H9 (cell line): ENCODE data around the gene EFNA5. TPM values are rescaled to one million over a fixed set of nuclear protein-coding genes. Genes with fewer than 3 reads are reported as not detected.

Experiments
- DNase-seq: peaks from one replicate; pipeline ENCODE4 v3.0.0-alpha.2; 2017
- H2AFZ ChIP-seq: one replicate; pipeline ENCODE4 v1.6.1; 2013; ENCODE audit warnings: mild to moderate bottlenecking, low read length, control low read depth, moderate library complexity
- H2AK5ac ChIP-seq: 2 replicates; pipeline ENCODE4 v1.6.1; 2013; ENCODE audit warnings: low read length, control low read depth, mixed read lengths; ENCODE audit not compliant: insufficient read length
- H2BK120ac ChIP-seq: one replicate; pipeline ENCODE4 v1.6.1; 2013; ENCODE audit warnings: low read depth, mild to moderate bottlenecking, low read length, control low read depth, inconsistent platforms; ENCODE audit not compliant: poor library complexity, severe bottlenecking
- H2BK12ac ChIP-seq: 2 replicates; pipeline ENCODE4 v1.6.1; 2013; ENCODE audit warnings: low read length, control low read depth, mixed read lengths, low read depth; ENCODE audit not compliant: insufficient read length
- H2BK15ac ChIP-seq: 2 replicates; pipeline ENCODE4 v1.6.1; 2013; ENCODE audit warnings: low read depth, low read length, control low read depth
- H2BK20ac ChIP-seq: one replicate; pipeline ENCODE4 v1.6.1; 2013; ENCODE audit warnings: low read depth, mild to moderate bottlenecking, low read length, control low read depth, inconsistent platforms; ENCODE audit not compliant: poor library complexity, severe bottlenecking
- H2BK5ac ChIP-seq: 2 replicates; pipeline ENCODE4 v1.6.1; 2013; ENCODE audit warnings: low read length, control low read depth, mixed read lengths; ENCODE audit not compliant: insufficient read length
- H3K14ac ChIP-seq: 2 replicates; pipeline ENCODE4 v1.6.1; 2013; ENCODE audit warnings: low read length, control low read depth; ENCODE audit not compliant: insufficient read depth
- H3K18ac ChIP-seq: 2 replicates; pipeline ENCODE4 v1.6.1; 2013; ENCODE audit warnings: low read depth, mild to moderate bottlenecking, mixed read lengths, low read length, control low read depth; ENCODE audit not compliant: insufficient read length
- H3K23ac ChIP-seq: 2 replicates; pipeline ENCODE4 v1.6.1; 2013; ENCODE audit warnings: low read length, control low read depth, mixed read lengths, low read depth; ENCODE audit not compliant: insufficient read length
- H3K23me2 ChIP-seq: 2 replicates; pipeline ENCODE4 v1.6.1; 2013; ENCODE audit warnings: low read depth, mild to moderate bottlenecking, mixed read lengths, low read length, control low read depth; ENCODE audit not compliant: insufficient read length, poor library complexity, severe bottlenecking
- H3K27ac ChIP-seq: 2 replicates; pipeline ENCODE4 v1.5.1; 2013; ENCODE audit warnings: low read length, control low read depth, mixed read lengths, low read depth; ENCODE audit not compliant: insufficient read length
- H3K27me3 ChIP-seq: 2 replicates; pipeline ENCODE4 v1.6.1; 2013; ENCODE audit warnings: low read length, control low read depth, inconsistent platforms; ENCODE audit not compliant: insufficient read depth
- H3K4ac ChIP-seq: 2 replicates; pipeline ENCODE4 v1.6.1; 2013; ENCODE audit warnings: low read depth, mild to moderate bottlenecking, control low read depth, inconsistent platforms, low read length, moderate library complexity
- H3K4me1 ChIP-seq: 2 replicates; pipeline ENCODE4 v1.6.1; 2013; ENCODE audit warnings: low read length, control low read depth, inconsistent platforms; ENCODE audit not compliant: insufficient read depth
- H3K4me2 ChIP-seq: 2 replicates; pipeline ENCODE4 v1.6.1; 2013; ENCODE audit warnings: low read length, control low read depth, mixed read lengths; ENCODE audit not compliant: insufficient read length, insufficient read depth
- H3K56ac ChIP-seq: 2 replicates; pipeline ENCODE4 v1.6.1; 2013; ENCODE audit warnings: low read depth, mild to moderate bottlenecking, mixed read lengths, low read length, control low read depth; ENCODE audit not compliant: insufficient read length
- H3K79me1 ChIP-seq: 2 replicates; pipeline ENCODE4 v1.6.1; 2013; ENCODE audit warnings: low read depth, mild to moderate bottlenecking, moderate library complexity, low read length, control low read depth, inconsistent platforms; ENCODE audit not compliant: insufficient read depth, poor library complexity, severe bottlenecking
- H3K79me2 ChIP-seq: 2 replicates; pipeline ENCODE4 v1.6.1; 2013; ENCODE audit warnings: low read length, control low read depth, inconsistent platforms; ENCODE audit not compliant: insufficient read depth
- H3K9ac ChIP-seq: 2 replicates; pipeline ENCODE4 v1.6.1; 2013; ENCODE audit warnings: low read length, control low read depth, mixed read lengths; ENCODE audit not compliant: insufficient read length; ENCODE audit errors: extremely low read depth
- H3K9me3 ChIP-seq: one replicate; pipeline ENCODE4 v1.6.1; 2013; ENCODE audit warnings: low read depth, low read length, inconsistent platforms; ENCODE audit not compliant: control insufficient read depth
- H3T11ph ChIP-seq: one replicate; pipeline ENCODE4 v1.6.1; 2013; ENCODE audit warnings: mild to moderate bottlenecking, low read length, control low read depth, inconsistent platforms
- H4K20me1 ChIP-seq: one replicate; pipeline ENCODE4 v1.6.1; 2013; ENCODE audit not compliant: control insufficient read depth, insufficient read length, insufficient read depth
- H4K5ac ChIP-seq: 2 replicates; pipeline ENCODE4 v1.6.1; 2013; ENCODE audit warnings: low read depth, mild to moderate bottlenecking, mixed read lengths, low read length, control low read depth; ENCODE audit not compliant: insufficient read length
- H4K8ac ChIP-seq: replicated peaks from 2 replicates; pipeline ENCODE4 v1.6.1; 2013; ENCODE audit warnings: low read length, control low read depth, mixed read lengths, low read depth; ENCODE audit not compliant: insufficient read length
- H4K91ac ChIP-seq: 2 replicates; pipeline ENCODE4 v1.6.1; 2013; ENCODE audit warnings: low read depth, mild to moderate bottlenecking, moderate library complexity, mixed read lengths, low read length, control low read depth; ENCODE audit not compliant: insufficient read length
- H3K27ac Mint-ChIP-seq, 3 experiments: 2 replicates in 2 of 3; 3 replicates in 1 of 3; pipeline ENCODE4 v1.8.0; 2020 to 2021; ENCODE audit warnings: mixed read lengths in 3 of 3, mild to moderate bottlenecking in 1 of 3, moderate library complexity in 1 of 3
- H3K27me3 Mint-ChIP-seq: 2 replicates; pipeline ENCODE4 v1.8.0; 2021; ENCODE audit warnings: low read depth, mild to moderate bottlenecking, moderate library complexity, mixed read lengths
- H3K36me3 Mint-ChIP-seq, 3 experiments: 2 replicates in 2 of 3; 3 replicates in 1 of 3; pipeline ENCODE4 v1.8.0; 2020 to 2021; ENCODE audit warnings: low read depth in 3 of 3, mixed read lengths in 3 of 3; ENCODE audit not compliant: insufficient read depth in 1 of 3
- H3K4me1 Mint-ChIP-seq, 2 experiments: 2 replicates each; pipeline ENCODE4 v1.8.0; 2020; ENCODE audit warnings: mixed read lengths in 2 of 2
- H3K4me3 Mint-ChIP-seq, 2 experiments: 2 replicates in 1 of 2; 3 replicates in 1 of 2; pipeline ENCODE4 v1.8.0; 2020 to 2021; ENCODE audit warnings: mild to moderate bottlenecking in 2 of 2, mixed read lengths in 2 of 2, moderate library complexity in 1 of 2
- H3K9me3 Mint-ChIP-seq, 2 experiments: 2 replicates in 1 of 2; 3 replicates in 1 of 2; pipeline ENCODE4 v1.8.0; 2020; ENCODE audit warnings: mild to moderate bottlenecking in 2 of 2, mixed read lengths in 2 of 2, moderate library complexity in 1 of 2
- WGBS: extraction: QIAGEN DNeasy Blood & Tissue Kit; methylation state at CpG from one replicate; pipeline ENCODE4 v1.1.7; 2013; ENCODE audit warnings: missing lambda C conversion rate, low lambda C conversion rate, mixed read lengths; ENCODE audit not compliant: insufficient read length; ENCODE audit errors: extremely low coverage; 5-methylcytosine and 5-hydroxymethylcytosine counted together
- total RNA-seq: library from RNA; stranded (reverse); gene quantifications from 2 replicates; pipeline ENCODE4 v1.2.1, GENCODE V29; 2021
- TF ChIP-seq, protein P1 (sequence below): fragments of 200-600 bp; sonication (generic); conservative IDR thresholded peaks from 3 replicates; pipeline ENCODE4 v1.8.0; 2021; ENCODE audit warnings: antibody characterized with exemption, mild to moderate bottlenecking

The EFNA5 gene
- total RNA-seq, 1 experiment from 2014 or later, result 20.4 TPM

GRCh38 chr5:107696080-107696479 is 25.3 kb upstream of the EFNA5 start:
- no peak overlapping the region for H3K4ac ChIP-seq
- peaks cover 0 to 19% (median 0%) of the 10 kb centered on the region in 3 experiments; a peak in 3 of 7 replicates for H3K36me3 Mint-ChIP-seq
- H3K23ac ChIP-seq, result no peak overlapping the region
- no peaks in the 10 kb centered on the region for H3K27me3 Mint-ChIP-seq
- no peak overlapping the region for H3T11ph ChIP-seq
- H2BK12ac ChIP-seq, result no peak overlapping the region
- peak overlapping the region in 2 of 3 experiments; percentile 2 to 63; a peak in 4 of 7 replicates for H3K27ac Mint-ChIP-seq
- H2BK15ac ChIP-seq, result no peak overlapping the region
- no peaks in the 10 kb centered on the region for H3K27me3 ChIP-seq
- H3K4me3 Mint-ChIP-seq, result peak overlapping the region in 1 of 2 experiments; percentile 15; a peak in 1 of 5 replicates
- peaks cover 2% of the 10 kb centered on the region; the same call in 1 of the 2 replicates for H3K79me2 ChIP-seq
- H3K4me1 Mint-ChIP-seq, result peaks cover 15 to 19% of the 10 kb centered on the region in 2 experiments
- H4K91ac ChIP-seq, result no peak overlapping the region
- no peak overlapping the region for H3K27ac ChIP-seq
- no peak overlapping the region for H2AK5ac ChIP-seq
- H4K8ac ChIP-seq, result no peak overlapping the region
- no peak overlapping the region for H3K14ac ChIP-seq
- no peak overlapping the region for H3K9ac ChIP-seq
- H3K79me1 ChIP-seq, result no peaks in the 10 kb centered on the region
- peak; percentile 70 for DNase-seq
- no peak overlapping the region for H2BK5ac ChIP-seq
- no peaks in the 10 kb centered on the region for H4K20me1 ChIP-seq
- no peak overlapping the region for H2BK120ac ChIP-seq
- no peaks in the 10 kb centered on the region for H3K9me3 ChIP-seq
- H3K9me3 Mint-ChIP-seq, result peaks cover 3 to 11% of the 10 kb centered on the region in 2 experiments
- H3K23me2 ChIP-seq, result no peaks in the 10 kb centered on the region
- peak overlapping the region; percentile 44 for H3K18ac ChIP-seq
- peak overlapping the region; percentile 10 for H3K4me2 ChIP-seq
- TF ChIP-seq, protein P1, sequence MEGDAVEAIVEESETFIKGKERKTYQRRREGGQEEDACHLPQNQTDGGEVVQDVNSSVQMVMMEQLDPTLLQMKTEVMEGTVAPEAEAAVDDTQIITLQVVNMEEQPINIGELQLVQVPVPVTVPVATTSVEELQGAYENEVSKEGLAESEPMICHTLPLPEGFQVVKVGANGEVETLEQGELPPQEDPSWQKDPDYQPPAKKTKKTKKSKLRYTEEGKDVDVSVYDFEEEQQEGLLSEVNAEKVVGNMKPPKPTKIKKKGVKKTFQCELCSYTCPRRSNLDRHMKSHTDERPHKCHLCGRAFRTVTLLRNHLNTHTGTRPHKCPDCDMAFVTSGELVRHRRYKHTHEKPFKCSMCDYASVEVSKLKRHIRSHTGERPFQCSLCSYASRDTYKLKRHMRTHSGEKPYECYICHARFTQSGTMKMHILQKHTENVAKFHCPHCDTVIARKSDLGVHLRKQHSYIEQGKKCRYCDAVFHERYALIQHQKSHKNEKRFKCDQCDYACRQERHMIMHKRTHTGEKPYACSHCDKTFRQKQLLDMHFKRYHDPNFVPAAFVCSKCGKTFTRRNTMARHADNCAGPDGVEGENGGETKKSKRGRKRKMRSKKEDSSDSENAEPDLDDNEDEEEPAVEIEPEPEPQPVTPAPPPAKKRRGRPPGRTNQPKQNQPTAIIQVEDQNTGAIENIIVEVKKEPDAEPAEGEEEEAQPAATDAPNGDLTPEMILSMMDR, result no peak
- H3K56ac ChIP-seq, result no peak overlapping the region
- WGBS, result no CpG with 5 or more reads among the region's 4 CpGs
- H2AFZ ChIP-seq, result peak overlapping the region; percentile 75
- H2BK20ac ChIP-seq, result no peak overlapping the region
- no peak overlapping the region for H4K5ac ChIP-seq
- H3K4me1 ChIP-seq, result peaks cover 5% of the 10 kb centered on the region; the same call in 1 of the 2 replicates
